ENCODE data around the gene RNF130. TPM values are rescaled to one million over a fixed set of nuclear protein-coding genes. Genes with fewer than 3 reads are reported as not detected.
A peak's percentile ranks its signal among the peaks of the same experiment; 100 is the strongest.

Gene RNF130, protein sequence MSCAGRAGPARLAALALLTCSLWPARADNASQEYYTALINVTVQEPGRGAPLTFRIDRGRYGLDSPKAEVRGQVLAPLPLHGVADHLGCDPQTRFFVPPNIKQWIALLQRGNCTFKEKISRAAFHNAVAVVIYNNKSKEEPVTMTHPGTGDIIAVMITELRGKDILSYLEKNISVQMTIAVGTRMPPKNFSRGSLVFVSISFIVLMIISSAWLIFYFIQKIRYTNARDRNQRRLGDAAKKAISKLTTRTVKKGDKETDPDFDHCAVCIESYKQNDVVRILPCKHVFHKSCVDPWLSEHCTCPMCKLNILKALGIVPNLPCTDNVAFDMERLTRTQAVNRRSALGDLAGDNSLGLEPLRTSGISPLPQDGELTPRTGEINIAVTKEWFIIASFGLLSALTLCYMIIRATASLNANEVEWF
- 41.8 TPM for polyA plus RNA-seq (ENCODE audit: insufficient read length)

- DNase-seq = peak; percentile 97
These were observed at the start of gene RNF130 for GRCh38 chr5:180071531-180072255. TSS of gene RNF130 (minus strand) at chr5:180071759. CDS start at chr5:180071702, 57 bp downstream.

- DNase-seq = no peak
These were observed 48.9 kb upstream of the RNF130 start for GRCh38 chr5:180120237-180121101.

- DNase-seq = no peak
These were observed 48.3 kb upstream of the RNF130 start for GRCh38 chr5:180119903-180120236.

- no peak for DNase-seq
These were observed 47.7 kb upstream of the RNF130 start for GRCh38 chr5:180119031-180119902.

- no peak for DNase-seq
These were observed 46.8 kb upstream of the RNF130 start for GRCh38 chr5:180118391-180118791.

DNA sequence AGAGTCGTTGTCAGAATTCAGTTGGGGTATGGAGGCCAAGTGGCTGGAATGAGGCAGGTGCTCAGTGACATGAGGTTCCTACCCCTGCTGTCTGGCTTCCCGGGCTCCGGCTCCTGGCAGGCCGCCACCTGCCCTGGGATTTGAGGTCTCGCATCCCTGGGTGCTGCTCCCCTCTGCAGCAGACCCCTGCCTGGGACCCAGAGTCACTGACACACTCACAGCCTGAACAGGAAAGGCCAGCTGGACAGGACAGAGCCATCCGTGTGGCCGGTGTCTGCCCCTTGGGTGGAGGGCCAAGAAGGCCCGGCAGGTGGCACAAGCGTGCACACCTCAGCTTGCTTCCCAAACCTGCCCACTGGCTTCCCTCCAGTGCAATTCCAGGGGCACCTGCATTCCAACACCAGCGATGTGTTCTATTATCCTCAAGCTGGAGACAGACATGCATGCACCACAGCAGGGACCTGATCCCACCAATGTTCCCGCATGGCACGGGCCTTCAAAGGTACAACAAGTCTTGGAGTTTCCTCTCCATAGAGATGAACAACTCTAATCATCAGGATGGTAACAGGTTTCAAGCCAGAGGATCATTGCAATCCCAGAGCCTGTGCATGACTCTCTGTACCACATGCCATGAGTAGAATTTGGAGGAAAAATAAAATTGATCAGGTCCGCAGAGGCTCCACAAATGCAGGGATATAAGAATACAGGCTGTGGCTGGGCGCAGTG is 45.6 kb upstream of the RNF130 start:
- DNase-seq = no peak

DNA sequence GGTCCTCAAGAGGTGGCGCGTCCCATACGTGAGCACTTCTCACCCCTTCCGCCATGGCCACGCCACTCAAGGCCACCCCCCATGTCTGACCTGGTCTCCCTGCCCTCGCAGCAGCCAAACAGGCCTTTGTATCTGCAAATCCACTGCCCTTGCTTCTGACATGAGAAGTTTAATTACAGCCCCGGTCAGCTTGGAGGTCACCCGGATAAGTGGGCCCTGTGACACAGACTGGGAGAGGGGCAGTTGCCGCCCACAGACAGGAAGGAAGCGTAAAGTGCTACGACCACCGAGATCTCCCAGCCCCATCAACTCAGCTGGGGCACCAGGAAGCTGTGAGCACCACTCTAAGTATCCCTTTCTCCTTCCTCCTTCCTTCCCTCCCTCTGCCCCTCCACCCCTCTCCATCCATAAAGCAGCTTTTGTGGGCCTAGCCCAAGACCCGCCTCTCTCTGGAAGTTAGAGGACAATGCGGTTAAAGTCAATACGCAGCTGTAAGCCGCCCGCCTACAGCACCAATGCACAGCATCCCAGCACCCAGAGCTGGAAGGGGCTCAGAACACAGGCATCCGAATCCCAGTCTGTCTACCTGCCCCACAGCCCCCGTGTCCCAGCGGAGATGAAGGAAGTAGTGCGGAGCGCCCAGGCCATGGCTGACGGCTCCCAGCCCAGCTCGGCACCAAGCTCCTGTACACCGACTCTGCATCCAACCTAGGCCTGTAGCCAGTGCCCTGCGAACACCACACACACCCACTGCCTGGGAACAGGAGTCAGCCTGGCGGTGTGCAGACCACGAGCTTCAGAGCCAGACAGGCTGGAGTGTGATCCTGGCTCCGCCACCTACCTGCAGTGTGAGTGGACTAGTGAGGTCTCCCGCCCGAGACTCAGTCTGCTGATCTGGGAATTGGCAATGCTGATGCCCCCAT is 44.8 kb upstream of the RNF130 start:
- DNase-seq = no peak

GRCh38 chr5:180115326-180116076 is 43.9 kb upstream of the RNF130 start:
- no peak for DNase-seq

GRCh38 chr5:180114304-180115003 is 42.9 kb upstream of the RNF130 start:
- no peak for DNase-seq

- no peak for DNase-seq
These were observed 42.2 kb upstream of the RNF130 start for GRCh38 chr5:180113660-180114303.

DNA sequence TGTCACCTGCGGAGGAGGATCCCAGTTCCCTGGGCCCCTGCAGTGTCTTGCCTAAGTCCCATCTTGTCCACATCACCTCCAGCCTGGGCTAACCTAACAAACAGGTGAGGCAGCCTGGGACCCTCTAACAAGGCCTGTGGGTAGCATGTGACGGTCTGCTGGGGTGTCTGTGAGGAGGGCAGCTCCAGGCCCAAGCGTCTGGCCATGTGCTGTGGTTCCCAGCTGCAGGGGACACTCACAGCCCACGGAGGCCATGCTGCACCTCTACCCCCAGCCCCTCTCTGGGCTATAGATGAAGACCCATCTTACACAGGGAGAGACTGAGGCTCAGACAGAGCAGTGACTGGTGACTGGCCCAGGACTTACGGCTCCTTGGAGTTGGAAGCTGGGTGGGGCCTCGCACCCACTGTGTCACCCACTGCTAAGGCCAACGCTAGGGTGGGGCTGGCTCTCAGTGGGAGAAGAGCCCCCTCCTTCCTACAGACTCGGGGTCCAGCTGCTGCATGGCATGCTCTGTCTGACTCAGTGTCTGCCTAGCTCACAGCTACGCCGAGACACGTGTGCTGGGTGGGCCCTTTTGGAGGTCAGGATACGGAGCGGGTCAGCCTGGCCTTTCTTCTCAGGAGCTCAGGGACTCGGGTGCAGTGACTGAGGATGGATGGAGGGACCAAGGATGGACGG is 40.8 kb upstream of the RNF130 start:
- DNase-seq = no peak

DNA sequence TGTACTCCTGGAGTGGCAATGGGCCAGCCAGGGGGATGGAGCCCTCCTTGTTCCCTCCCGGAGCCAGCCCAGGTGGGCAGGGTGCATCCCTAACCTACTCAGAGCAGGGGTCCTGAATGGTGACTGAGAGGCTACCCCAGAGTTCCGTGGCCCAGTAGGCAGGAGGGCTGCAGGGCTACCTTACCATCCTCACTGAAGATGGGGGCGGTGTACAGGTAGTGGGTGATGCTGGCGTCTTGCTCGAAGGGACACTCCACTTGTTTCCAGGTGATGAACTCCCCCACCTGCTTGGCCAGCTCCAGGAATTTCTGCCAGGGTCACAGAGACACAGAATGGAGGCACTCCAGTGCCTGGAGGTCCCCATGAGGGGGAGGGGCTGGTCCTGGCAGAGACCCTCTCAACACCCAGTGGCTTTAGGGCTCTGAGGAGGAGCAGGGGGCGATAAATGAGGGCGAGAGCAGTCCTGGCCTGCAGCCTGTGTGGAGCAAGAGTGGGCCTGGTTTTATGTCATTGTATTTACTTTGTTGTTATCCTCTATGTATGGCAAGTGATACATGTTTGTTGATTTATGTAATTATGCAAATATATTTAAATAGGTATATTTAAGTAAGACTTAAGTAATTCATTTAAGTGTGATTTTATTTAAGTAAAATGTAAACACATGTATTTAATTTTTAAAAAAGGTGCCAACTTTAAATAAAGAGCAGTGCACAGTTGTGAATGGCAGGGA is 39.9 kb upstream of the RNF130 start:
- no peak for DNase-seq

DNA sequence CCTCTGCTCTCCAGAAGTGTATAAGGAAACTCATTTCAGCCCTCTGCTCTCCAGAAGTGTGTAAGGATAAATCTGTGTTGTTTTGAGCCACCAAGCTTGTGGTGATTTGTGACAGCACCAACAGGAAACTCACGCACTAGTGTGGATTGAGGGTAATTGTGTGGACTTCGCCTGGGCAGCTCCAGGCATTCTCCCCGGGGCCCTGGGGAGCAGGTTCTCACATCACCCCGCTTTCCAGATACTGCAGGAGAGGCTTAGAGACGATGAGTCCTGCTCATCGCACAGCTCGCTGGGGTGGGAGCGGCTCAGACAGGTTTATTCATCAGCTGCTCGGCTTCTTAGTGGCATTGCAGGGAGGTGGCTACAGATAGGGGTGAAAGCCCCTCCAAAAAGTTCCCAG is 38.4 kb upstream of the RNF130 start:
- DNase-seq = no peak

DNA sequence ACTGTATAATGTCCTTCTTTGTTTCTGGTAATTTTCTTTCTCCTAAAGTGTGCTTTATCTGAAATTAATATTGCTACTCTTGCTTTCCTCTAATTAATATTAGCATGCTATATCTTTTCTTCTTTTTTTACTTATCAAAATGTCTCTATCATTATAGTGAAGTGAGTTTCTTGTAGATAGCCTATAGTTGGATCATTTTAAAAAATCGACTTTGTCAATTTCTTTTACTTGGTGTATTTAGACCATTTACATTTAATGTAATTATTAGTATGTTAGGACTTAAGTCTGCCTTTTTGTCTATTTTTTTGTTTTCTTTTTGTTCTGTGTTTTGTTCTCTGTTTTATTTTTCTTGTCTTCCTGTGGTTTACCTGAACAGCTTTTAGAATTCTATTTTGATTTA is 35.4 kb upstream of the RNF130 start:
- no peak for DNase-seq

DNA sequence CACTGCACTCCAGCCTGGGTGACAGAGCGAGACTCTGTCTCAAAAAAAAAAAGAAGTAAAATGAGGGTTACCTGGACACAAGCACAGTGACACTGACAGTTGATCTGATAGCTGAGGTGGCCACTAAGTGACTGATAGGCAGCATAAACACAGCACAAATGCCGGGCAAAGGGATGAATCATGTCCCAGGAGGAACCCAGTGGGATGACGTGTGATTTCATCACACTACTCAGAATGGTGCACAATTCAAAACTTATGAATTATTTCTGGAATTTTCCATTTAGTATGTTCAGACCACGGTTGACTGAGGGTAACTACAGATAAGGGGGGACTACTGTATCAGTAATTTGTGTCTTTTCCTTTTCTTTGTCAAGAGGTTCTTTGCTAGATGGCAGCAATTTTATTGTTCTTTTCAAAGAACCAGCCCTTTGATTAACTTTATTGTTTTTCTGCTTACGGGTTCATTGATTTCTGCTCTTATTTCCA is 34.3 kb upstream of the RNF130 start:
- DNase-seq = no peak

DNA sequence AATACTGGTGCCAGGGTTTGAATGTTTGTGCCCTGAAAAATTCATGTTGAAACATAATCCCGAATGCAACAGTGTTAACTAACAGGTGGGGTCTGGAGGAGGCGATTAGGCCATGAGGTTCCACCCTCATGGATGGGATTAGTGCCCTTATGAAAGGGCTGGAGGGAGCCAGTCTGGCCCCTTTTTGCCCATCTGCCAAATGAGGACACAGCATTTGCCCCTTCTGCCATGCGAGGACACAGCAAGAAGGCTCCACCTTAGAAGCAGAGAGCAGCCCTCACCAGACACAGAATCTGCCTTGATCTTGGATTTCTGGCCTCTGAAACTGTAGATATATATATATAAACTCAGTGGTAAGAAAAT is 32.6 kb upstream of the RNF130 start:
- DNase-seq = no peak

All from hindlimb muscle (tissue), 1 donor.